ENCODE measurements around the gene SEMA6D.

The SEMA6D gene

GRCh38 chr15:47787875-47788274 lies 70.6 kb downstream of the SEMA6D start:
- no peak for DNase-seq (ENCODE audit: low spot score)

DNA sequence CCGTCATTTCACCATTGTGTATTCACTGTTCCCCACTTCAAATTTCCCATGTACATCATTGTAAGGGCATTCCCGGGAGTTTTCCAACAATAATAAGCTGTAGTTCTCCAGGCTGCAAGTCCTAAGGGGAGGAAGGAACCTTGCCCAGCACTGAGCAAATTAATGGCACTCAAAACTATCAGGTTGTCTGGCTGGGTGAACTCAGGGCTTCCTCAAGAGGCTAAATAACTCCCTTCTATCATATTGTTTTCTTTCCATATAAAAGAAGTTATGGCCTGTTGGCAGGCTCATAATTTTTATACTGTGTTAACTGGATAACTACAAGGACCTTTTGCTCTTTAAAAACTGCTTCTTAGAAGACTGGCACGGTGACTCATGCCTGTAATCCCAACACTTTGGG lies 71.4 kb downstream of the SEMA6D start:
- no peak for DNase-seq (ENCODE audit: low spot score)

DNA sequence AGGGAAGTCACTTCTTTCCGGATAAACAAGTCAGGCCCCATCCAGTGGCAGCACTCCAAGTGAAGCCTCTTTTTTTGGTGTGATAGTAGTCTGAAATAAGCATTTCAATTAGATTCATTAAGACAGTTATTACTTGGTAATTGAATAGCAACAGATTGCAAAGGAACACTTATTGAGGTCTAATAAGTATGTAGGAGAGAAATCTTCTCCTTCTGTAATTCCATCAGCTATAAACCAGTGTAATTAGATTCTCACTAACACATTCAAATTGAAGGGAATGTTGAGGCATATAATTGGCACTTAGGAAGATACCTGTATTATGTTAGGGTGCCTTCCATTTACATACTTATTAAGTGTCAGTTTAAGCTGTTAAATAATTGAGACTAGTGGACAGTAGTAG lies 73.9 kb downstream of the SEMA6D start:
- DNase-seq (ENCODE audit: low spot score): no peak

DNA sequence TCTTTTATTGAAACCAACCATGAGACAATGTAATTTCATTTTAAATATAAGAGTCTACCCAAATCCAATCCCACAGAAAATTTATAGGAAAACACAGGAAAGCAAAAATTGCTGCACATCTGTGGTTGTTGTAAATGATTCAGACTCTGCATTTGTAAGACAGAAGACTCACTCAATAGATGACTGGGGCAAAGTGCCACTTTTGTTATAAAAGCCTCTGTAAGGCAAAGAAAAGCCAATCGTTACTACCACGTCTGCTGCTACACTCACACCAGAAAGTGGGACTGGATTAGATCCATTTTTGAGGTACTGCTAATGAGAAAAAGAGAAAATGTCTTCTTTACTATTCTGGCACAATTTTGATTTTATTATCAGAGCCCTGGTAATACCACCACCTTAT lies 74.9 kb downstream of the SEMA6D start:
- DNase-seq (ENCODE audit: low spot score): no peak

DNA sequence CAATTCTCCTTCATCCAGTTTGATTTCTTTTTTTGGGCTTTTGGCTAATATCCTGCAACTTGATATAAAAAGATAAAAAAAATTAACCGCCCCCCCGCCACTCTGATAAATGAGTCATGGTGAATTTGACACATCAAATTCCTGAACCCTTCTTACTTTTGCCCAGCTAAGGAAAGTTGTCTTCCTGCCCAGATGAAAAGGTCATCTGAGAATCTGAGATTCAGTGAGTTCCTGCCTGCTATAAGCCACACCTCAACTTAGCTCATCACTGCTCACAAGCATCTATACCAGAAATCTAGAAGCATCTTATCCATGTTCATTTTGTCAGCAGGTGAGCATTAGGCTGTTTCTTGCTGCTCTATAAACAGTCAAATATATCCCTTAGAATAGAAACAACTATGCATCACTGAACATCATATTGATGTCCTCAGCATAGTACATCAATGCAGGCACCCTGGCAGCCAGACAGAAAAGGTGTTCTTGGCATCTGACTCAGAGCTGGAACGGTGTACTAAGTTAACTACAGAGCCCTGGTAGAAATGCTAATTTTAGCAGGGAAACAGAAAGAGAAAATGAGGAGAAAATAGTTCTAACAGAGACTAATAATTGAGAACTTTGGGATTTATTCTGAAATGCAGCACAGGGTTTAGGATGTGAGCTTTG lies 77.1 kb downstream of the SEMA6D start:
- no peak for DNase-seq (ENCODE audit: low spot score)

DNA sequence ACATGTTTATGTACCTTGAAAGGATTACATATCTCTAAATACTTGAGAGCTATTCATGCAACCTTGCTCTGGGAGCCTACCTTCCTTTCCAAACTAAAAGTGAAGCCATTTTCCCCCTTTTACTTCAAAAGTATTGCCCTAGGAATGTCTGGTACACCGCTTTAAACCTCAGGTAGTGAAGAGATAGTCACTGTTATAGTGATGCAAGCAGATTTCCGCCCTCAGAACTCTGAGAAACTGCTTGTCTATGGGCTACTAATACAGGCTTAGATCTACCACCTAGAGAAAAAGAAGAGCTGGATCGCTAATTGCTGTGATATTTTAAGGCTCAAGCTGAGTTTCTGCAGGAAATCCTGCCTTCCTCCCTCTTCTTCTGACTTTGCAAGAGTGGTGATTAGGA lies 78.6 kb downstream of the SEMA6D start:
- no peak for DNase-seq (ENCODE audit: low spot score)

DNA sequence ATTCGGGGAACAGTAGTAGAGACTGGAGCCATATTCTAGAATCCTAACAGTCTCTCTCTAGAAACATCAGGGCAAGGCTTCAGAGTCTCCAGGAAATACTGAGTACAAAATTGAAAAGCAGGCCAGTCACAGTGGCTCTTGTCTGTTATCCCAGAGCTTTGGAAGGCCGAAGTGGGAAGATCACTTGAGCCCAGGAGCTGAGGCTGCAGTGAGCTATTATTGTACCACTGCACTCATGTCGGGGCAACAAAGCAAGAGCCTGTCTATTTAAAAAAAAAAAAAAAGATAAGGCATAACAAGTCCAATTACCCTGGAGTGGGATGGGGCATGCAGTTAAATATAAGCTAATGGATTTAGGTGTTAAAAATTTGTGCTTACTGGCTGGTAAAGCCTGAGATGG lies 79.0 kb downstream of the SEMA6D start:
- DNase-seq (ENCODE audit: low spot score): no peak

- DNase-seq (ENCODE audit: low spot score): no peak
Observed at GRCh38 chr15:47796830-47797229, 79.5 kb downstream of the SEMA6D start.

DNA sequence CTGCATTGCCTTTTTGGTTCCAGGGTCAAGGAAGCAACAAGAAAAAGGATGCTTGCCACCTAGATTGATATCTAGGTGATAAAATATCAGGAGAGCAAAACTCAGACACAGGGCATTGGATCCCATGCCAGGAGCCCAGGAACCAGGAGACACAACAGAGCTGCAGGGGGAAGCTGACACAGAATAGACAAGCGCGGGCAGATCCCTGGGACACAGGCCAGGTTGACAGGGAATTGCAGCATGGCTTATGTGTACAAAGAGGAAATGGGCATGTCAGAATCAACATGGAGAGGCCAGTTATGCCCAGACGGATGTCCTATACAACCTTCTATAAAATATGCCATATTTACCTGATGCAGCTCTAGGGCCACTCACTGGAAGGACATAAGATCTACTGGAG lies 84.2 kb downstream of the SEMA6D start:
- DNase-seq (ENCODE audit: low spot score): no peak

- no peak for DNase-seq (ENCODE audit: low spot score)
Observed at GRCh38 chr15:47802216-47802615, 84.9 kb downstream of the SEMA6D start.

- no peak for DNase-seq (ENCODE audit: low spot score)
Observed at GRCh38 chr15:47803767-47804166, 86.5 kb downstream of the SEMA6D start.

DNA sequence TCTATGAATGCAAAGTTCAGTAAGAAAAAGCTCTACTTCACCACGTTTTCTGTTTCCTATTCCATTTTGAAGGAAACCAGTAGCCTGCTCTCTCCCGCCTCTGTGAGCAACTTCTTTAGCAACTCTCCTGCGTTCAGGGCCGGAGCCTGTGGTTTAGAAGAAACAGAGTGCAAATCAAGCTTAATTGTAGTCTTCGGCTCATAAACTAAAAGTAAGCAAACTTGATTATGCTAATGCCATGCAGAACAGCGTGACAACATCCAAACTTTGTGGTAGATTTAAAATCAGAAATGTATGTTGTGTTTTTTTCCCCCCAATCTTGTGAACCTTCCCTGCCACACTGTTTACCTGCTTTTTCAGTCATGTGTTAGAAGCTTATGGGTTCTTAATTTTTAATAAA lies 87.4 kb downstream of the SEMA6D start:
- DNase-seq (ENCODE audit: low spot score): no peak

DNA sequence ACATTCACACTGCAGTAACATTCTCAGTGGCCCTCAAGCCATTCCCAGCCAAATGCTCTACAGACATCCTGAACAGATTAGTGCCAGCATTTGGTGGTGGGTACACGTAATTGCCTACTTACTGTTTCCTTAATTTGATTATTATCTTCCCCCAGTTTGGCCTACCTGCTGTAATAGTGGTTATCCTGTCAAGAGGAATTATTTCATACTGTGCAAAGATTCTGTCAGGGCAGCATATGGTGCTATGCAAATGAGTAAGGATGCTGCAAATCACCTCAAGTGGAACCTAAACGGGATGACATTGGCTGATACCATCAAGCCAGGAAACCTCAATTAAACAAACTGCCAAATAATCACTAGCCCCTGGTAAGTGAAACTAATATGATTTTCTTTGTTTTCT lies 88.7 kb downstream of the SEMA6D start:
- DNase-seq (ENCODE audit: low spot score): no peak

- DNase-seq (ENCODE audit: low spot score): no peak
Observed at GRCh38 chr15:47811172-47811571, 93.9 kb downstream of the SEMA6D start.

GRCh38 chr15:47812470-47812999 lies 95.2 kb downstream of the SEMA6D start:
- no peak for DNase-seq (ENCODE audit: low spot score)

- DNase-seq (ENCODE audit: low spot score): no peak
Observed at GRCh38 chr15:47813748-47814384, 96.6 kb downstream of the SEMA6D start.

- DNase-seq (ENCODE audit: low spot score): no peak
Observed at GRCh38 chr15:47814620-47815019, 97.3 kb downstream of the SEMA6D start.

DNA sequence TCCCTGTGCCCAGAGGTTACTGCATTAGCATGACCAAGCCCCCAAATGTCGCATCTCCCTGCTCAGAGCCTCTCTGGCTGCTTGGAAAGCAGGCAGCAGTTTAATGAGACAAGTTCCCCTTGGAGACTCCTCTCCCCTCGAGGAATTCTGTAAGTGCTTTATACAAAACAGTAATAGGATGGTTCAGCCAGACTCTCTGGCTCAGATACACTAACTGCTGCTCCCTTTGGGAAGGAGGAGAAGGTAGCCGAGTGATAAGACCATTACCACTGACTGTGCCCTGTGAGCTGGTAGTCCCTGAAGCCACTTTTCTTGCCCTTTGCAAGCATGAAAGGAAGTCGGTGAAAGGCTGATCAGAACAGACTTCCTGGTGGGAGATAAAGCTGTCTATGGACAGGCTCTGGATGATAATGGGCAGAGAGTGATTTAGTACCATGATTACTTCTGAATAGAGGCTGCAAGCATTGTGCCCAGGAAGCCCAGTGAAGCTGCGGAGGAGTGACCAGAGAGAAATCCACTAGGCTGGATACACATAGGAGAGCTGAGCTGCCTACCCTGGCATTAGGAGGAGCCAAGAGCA lies 100.8 kb downstream of the SEMA6D start:
- DNase-seq (ENCODE audit: low spot score): no peak

DNA sequence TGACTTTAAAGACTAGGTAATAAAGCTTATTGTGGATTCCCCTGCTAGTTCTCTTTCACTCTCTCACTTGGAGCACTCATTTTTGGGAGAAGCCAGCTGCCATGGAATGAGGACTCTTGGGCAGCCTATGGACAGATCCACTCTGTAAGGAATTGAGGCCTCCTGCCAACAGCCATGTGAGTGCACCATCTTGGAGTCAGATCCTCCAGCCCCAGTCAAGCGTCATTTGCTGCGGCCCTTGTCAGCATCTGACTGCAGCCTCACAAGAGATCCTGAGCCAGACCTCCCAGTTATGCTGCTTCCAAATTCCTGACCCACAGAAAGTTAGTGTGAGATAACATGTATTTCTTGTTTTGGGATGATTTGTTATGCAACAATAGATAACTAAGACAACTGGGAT lies 101.9 kb downstream of the SEMA6D start:
- DNase-seq (ENCODE audit: low spot score): no peak

DNA sequence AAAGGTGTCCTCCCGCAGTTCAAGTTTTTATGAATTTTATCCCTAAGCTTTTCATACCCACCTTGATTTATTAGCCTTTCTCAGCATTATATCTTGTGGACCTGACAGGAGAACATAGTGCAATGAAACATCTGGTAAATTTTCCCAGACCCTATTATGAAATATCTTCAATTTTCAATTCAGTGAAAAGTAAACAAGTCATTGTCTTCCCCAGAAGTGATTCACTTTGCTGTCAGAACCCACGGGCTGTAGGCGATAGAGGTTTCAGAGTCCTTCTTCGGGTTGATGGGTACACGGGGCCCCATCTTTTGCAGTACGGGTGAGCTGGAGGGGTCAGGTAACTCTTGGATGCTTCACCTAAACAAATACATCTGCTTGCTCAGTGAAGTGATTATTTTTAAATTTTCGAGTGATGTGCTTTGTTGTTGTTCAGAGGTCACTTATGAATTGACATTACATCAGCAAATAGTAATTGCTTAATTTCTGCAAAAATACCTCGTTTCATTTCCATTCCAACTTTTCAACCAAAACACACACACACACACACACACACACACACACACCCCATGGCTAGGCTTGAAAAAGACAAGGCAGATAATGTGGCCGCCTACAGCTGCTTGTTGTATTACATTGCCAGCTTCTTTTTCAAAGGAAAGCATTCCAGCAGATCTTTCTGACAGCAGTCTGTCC lies 102.9 kb downstream of the SEMA6D start:
- no peak for DNase-seq (ENCODE audit: low spot score)

DNA sequence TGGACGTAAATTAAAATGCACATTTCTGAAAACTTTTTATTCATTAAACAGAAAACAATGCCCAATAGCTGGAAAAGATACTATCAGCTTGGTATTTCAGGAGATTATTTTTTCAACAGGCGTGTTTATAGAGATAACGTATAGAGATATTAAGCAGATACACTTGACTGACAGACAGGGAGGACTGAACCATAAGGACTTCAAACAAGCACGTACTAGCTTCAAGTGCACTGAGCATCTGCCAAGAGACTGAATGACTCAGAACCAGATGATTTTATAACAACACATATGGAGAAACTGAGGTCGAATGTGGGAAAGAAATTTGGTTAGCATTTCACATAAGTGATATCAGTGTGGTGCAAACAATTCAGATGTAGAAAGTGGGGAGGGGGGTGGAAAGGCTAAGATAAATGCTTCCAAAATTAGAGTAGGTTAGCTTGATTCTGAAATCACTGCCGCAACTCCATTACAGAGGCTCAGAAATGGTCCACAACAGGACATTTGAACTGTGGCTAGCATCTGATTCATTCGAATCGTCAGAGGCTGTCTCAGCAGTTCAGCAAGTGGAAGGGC lies 103.5 kb downstream of the SEMA6D start:
- peak; percentile 12 for DNase-seq (ENCODE audit: low spot score)

DNA sequence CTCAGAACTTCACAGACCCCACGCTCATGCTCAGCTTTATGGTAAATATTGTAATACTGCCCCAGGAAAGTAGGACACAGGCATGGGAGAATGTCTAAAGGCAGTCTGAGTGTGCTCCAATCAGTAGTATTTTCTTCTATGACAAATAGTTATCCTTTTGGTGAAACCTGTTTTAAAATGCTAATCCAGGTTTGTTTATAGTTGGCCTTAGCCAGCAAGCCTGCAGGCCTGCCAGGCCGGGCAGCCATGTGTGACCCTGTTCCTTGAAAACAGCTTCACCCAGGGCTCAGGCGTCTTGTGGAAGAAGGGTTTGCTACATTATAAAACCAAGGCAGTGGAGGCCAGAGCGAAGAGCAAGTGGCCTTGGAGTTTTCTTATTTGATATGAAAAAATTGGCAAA lies 104.7 kb downstream of the SEMA6D start:
- no peak for DNase-seq (ENCODE audit: low spot score)

Data from hepatic stellate cell (primary cell).